Measurements from ENCODE around the gene ETFRF1. TPM values are rescaled to one million over a fixed set of nuclear protein-coding genes. Genes with fewer than 3 reads are reported as not detected.

The ETFRF1 gene
- total and polyA plus RNA-seq, 2 of the 8 experiments (the other 6 are each of a cell fraction or from before 2014, with no cell fraction given) = 4.3 to 7.7 TPM

GRCh38 chr12:25194214-25194613, 823 bp upstream of the ETFRF1 start (continued):
- no peak for TF ChIP-seq NRF1 (IDR thresholded peaks at IDR 0.05; ENCODE audit: low read depth, low read length)
- no peak for TF ChIP-seq RNF2 (IDR thresholded peaks at IDR 0.05; ENCODE audit: borderline replicate concordance, low read depth, low read length, missing control alignments, poor library complexity, severe bottlenecking)
- TF ChIP-seq CHD1 (IDR thresholded peaks at IDR 0.05; ENCODE audit: low read depth, low read length) = no peak
- no peak for TF ChIP-seq KDM1A (IDR thresholded peaks at IDR 0.05; ENCODE audit: borderline replicate concordance, low read length)
- no peak for TF ChIP-seq EGR1 (IDR thresholded peaks at IDR 0.05; ENCODE audit: borderline replicate concordance, low read depth, low read length)

Data from H1 (cell line).